Erythroblast (primary cell): ENCODE data around the gene SPSB1.

ENCODE experiments used
- DNase-seq, 2 experiments: peaks; one replicate each; lab custom pipeline; 2025; lab: John Stamatoyannopoulos, UW
- GATA1 ChIP-seq: IDR thresholded peaks from 2 replicates; pipeline ENCODE4 v1.6.1; 2011; ENCODE audit warnings: low read depth, mild to moderate bottlenecking, control low read depth, low read length, moderate library complexity
- POLR2A ChIP-seq: IDR thresholded peaks from 2 replicates; pipeline ENCODE4 v1.6.1; 2011; ENCODE audit warnings: mild to moderate bottlenecking, low read length

SPSB1 gene

DNA sequence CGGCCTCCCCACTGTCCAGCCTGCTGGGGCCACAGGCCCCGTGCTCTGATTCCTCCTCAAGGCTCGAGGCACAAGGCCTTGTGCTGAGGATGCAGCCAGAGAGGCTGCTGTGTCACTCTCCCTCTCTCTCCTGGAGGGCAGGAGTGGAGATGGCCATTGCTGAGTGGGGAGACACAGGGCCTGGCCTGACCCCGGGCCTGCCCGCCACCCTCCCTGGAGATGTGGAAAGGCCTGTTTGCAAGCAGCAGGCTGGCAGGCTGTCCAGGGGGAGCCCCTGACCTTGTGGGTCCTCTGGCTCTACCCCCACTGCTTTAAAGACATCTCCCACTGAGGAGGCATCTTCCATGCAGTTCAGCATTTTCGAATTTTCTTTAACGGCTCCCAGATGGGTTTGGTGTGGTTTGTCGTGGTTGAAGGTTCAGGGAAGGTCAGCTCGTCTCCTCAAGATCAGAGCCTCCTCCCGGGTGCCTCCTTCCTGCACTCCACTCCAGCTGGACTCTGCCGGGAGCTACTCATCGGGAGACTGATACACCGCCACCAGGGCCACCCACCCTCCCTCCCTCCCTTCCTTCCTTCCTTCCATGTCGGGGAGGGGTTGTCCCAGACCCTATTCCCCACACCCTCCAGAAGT is 69.1 kb downstream of the SPSB1 start:
- no peak for DNase-seq
- no peak for TF ChIP-seq POLR2A
- TF ChIP-seq GATA1 = no peak

DNA sequence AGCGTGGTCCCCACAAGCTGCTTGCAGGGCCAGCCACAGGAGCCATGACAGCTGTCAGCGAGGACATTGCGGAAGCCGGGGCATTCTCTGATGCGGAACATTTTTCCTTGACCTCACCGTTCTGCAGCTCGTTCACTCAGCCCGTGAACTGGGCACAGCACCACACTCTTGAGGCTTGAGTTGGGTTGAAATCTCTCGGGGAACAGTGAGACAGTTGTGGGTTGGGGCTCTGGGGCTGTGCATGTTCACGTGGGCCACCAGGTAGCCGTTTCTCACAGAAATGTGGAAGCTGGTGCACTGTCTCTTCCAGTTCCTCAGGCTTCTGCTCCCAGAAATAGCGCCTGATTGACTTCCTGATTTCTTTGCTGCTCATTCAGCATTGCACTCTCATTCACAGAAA is 69.8 kb downstream of the SPSB1 start:
- DNase-seq = no peak
- TF ChIP-seq GATA1 (no peak), POLR2A (no peak)

DNA sequence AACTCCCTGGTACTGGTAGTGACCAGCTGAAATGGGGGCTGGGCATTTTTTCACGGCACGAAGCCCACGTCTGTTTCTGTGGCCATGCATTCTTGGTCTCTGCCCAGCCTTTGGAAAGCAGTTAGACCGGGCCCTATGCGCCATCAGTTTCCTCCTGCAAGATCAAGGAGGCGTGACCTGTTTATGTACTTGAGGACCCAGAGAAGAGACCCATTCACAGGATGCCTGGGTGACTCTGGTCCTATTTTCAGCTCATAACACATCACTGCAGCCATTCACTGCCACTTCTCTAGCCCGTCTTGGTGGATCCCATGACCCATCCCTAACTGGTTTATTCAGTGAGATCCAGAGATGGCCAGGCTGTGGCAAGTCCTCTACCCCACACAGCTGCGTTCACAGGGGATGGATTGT is 70.4 kb downstream of the SPSB1 start:
- DNase-seq = no peak

DNA sequence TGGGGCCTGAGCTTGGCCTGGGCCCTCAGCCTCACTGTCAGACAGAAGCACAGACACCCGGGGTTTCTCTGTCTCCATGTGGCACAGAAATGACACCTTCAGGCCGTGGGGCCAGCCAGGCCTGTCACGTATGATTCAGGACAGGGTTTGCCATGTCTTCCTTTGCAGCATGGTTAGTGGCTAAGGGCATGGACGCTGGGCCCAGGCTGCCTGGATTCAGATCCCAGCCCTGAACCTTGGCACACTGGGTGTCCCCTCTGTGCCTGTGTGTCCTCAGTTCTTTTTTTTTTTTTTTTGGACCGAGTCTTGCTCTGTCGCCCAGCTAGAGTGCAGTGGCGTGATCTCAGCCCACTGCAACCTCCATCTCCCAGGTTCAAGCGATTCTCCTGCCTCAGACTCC is 73.6 kb downstream of the SPSB1 start:
- TF ChIP-seq POLR2A (no peak), GATA1 (no peak)
- DNase-seq = no peak

More for the DNA sequence above, 70.4 kb downstream of the SPSB1 start:
- no peak for TF ChIP-seq POLR2A
- no peak for TF ChIP-seq GATA1

DNA sequence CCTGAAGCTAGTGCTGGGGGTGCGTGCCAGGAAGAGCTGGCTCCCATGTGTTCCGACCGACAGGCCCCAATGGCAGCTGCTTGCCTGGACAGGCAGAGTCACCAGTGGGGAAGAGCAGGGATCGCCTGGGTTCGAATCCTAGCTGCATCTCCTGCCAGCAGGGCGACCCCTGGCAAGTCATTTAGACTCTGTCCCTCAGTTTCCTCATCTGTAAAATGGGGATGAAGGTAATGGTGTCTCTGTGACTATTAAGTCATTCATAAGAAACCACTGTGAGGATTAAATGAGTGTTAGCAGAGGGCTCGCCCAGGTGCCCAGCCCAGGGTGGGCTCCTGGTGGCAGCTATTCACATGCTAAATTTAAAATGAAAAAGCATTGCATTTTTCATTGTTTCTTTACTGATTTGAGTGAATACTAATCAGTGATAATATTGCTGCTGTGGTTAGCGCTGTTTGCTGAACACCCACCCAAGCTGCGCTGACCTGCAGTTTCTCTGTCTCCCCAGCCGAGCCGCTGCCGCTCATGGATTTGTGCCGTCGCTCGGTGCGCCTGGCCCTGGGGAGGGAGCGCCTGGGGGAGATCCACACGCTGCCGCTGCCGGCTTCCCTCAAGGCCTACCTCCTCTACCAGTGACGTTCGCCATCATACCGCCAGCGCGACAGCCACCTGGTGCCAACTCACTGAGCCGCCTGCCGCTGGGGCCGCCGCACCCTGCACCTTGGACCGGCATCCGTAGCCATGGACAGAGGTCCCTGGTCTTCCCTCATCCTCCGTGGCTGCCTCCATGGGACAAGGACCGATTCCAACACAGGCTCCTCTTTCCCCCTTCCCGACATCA is 74.5 kb downstream of the SPSB1 start:
- no peak for DNase-seq
- TF ChIP-seq POLR2A (no peak), GATA1 (no peak)

DNA sequence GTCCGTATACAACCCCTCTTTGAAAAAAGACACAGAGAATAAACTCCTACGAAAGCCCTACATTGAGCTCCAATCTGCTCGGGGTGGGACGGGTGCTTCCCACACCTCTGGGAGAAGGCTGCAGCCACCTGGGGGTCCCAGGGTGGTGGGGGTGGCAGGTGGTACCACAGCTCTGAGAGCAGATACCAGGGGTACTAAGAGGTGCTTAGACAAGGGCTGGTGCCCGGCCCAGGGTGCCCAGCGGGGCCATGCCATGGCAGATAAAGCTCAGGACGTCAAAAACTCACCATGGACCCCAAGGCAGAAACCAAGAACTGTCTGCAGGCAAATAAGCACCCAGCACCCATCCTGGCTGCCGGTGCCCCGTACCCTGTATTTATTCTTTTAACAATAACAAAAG is 75.1 kb downstream of the SPSB1 start:
- no peak for TF ChIP-seq GATA1
- TF ChIP-seq POLR2A = no peak
- no peak for DNase-seq

DNA sequence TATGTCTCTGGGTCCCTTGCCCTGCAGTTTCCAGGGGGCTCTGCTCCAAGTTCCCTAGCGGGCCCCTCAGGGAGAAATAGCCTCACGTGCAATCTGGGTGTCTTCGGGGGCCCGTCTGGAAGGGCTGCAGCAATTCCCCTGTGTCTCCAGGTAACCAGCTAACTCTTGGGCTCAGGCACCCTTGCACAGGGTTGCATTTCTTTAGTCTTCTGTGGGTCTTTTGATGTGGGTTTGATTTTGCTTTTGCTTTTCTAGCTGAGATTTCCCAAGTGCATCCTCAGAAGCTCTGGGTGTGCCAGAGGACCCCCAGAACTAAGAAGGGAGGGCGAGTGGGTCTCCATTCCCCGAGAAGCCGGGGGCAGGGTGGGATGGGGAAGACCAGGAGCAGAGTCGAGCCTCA is 75.7 kb downstream of the SPSB1 start:
- no peak for TF ChIP-seq GATA1
- no peak for TF ChIP-seq POLR2A
- DNase-seq = no peak

DNA sequence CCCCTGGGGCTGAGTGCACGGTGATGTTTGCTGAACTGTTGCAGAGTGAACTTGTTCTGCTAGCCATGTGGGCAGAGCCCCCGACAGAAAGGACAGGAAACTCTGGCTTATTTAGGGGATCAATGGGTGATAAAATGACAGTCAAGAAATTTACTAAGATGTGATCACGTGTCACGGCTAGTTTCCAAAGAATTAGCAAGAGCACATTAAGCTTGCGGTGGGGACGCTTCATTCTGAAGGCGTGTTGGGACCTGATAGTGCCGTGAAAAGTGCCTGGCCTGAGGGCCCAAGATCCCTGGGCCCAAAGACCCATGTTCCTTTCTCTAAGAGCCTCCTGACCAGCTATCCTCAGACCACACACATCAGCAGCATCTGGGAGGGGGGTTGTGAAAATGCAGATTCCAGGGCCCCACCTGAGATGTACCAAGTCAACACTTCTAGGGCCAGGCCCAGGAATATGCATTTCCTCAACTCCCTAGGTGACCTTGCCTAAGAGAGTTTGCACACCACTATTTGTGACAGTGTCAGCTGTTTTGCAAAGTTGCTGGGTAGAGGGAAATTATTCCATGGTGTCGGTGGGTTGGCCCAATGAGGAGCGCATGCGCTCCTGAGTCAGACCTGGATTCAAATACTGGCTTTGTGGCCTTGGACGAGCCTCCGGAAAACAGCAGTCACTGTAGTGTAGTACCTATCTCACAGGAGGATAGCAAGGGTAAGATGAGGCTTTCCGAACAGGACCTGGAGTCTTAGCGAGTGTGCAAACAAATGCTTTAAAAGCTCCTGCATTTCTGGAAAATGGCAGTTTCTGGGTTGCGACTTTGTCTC is 77.5 kb downstream of the SPSB1 start:
- no peak for TF ChIP-seq GATA1
- TF ChIP-seq POLR2A = no peak
- no peak for DNase-seq

DNA sequence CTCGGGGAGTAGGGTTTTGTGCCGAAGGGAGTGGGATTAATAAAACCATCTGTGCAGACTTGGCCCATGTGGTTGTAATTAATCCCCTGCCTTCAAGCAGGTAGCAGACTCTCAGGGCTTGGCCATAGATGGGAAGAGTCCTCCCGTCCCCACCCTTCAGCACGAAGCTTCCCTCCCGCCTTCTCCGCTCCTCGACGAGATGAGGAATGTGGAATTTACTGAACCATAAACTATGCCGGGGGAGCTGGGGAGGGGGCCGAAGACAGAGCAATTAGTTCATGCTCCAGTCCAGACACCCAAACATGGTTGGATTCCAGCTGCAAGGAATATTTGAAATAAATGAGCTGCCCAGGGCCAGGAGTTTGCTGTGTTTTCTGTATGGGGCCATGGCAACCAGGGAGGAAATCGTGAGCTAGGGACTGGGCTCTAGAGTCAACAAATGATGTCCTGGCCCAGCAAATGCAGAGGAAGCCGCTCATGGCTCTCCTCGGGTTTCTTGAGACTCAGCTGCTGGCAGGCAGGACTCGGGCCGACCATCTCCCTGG is 78.8 kb downstream of the SPSB1 start:
- TF ChIP-seq POLR2A (no peak), GATA1 (no peak)
- DNase-seq = no peak

DNA sequence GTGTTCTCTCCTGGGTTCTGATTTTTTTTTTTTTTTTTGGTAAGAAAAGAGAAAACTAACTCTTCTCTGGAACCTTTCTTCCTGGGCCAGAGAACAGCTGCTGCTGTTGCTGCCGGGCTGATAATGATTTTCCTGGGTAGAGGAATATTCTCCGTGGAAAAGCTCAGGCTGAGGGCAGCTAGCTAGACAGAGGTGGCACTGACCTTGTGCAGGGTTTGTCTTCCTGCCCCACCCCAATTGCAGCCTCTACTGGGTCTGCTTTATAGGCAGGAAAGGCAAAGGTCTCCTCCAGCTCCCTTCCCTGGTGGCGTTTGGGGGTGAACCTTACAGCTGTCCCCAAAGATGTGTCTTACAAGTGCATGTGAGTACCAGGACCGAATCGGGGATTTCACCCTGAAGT is 79.3 kb downstream of the SPSB1 start:
- TF ChIP-seq GATA1 (no peak), POLR2A (no peak)
- DNase-seq = no peak

DNA sequence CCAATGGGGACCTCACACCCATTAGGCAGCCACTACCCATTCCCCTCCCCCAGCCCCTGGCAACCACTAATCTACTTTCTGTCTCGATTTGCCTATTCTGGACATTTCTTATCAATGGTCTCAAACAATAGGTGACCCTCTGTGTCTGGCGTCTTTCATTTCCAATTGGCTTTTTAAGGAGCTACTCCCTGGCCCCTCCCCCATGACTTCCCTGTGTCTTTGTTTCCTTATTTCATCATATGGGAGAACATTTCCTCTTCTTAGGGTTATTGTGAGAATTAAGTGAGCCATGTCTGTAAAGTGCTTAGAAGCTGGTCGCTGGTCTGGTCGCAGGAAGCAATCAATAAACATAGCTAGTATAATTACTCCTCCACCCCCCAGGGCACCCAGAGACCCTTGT is 80.9 kb downstream of the SPSB1 start:
- DNase-seq = no peak
- TF ChIP-seq GATA1 = no peak
- no peak for TF ChIP-seq POLR2A

DNA sequence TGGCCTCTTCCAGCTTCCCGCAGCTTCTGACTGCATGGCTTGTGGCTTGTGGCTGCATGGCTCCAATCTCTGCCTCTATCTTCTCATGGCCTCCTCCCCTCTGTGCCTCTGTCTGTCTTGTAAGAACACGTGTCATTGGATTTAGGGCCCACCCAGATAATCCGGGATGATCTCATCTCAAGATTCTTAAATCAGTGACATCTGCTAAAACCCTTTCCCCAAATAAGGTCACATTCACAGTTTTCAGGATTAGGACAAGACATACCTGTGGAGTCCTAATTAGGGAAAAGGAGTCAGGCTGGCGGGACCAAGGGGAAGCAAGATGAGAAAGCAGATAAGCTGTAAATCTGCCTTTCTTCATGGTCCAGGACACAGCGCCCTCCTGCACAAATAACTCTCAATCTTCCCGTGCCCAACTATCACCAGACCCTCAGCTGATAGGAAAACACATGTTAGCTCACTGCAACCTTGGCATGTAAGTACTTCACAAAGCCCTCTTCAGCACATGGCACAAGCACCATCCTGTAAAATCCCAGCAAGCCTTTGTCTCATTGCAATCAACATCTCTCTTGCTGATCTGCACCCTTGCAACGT is 82.2 kb downstream of the SPSB1 start:
- TF ChIP-seq GATA1 = no peak
- no peak for TF ChIP-seq POLR2A
- no peak for DNase-seq

DNA sequence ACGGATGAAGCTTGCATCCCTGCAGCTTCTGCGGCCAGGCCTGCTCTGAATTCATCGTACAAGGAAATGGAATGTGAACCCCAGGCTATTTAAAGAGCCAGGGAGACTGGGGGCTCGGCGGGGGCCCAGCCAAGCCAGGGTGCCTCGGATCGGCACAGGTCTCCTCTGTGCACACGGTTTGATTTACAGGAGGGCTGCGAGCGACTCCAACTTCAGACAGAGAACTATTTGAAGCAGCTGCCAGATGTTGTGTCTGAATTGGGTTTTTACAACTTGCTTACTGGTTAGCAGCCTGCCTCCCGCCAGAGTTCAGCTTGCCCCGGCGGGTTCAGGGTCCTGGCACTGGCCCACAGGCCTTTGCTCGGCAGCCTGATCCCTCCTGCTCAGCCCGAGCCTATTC is 83.2 kb downstream of the SPSB1 start:
- no peak for DNase-seq

More for the DNA sequence above, 83.2 kb downstream of the SPSB1 start:
- TF ChIP-seq POLR2A (no peak), GATA1 (no peak)
